HG03064 (cell line): Measurements from ENCODE around the gene PACRGL.
"Not testable (repeated sequence)": the region's sequence is repeated elsewhere in the genome, so short reads cannot be mapped to it uniquely, and the experiment has no call there.

Source experiments
- ATAC-seq: cut with Tn5 transposase; IDR thresholded peaks from one replicate; pipeline ENCODE4 v1.9.1; 2021; ENCODE audit warnings: low read depth; ENCODE audit not compliant: unreplicated experiment

Gene PACRGL

GRCh38 chr4:20723019-20723418, 22.8 kb downstream of the PACRGL start:
- ATAC-seq = no peak

- no peak for ATAC-seq
Measured at GRCh38 chr4:20723463-20723862, 23.2 kb downstream of the PACRGL start.

- no peak for ATAC-seq
Measured at GRCh38 chr4:20724915-20725314, 24.7 kb downstream of the PACRGL start.

GRCh38 chr4:20735931-20736330, 35.7 kb downstream of the PACRGL start:
- ATAC-seq = no peak

GRCh38 chr4:20746000-20746399, 45.7 kb downstream of the PACRGL start:
- ATAC-seq = not testable (repeated sequence)

- no peak for ATAC-seq
Measured at GRCh38 chr4:20752641-20753040, 52.4 kb downstream of the PACRGL start.

- no peak for ATAC-seq
Measured at GRCh38 chr4:20754036-20754435, 53.8 kb downstream of the PACRGL start.

- ATAC-seq = no peak
Measured at GRCh38 chr4:20760053-20760452, 59.8 kb downstream of the PACRGL start.

- no peak for ATAC-seq
Measured at GRCh38 chr4:20761382-20761781, 61.1 kb downstream of the PACRGL start.

- ATAC-seq = no peak
Measured at GRCh38 chr4:20761826-20762225, 61.6 kb downstream of the PACRGL start.

- ATAC-seq = no peak
Measured at GRCh38 chr4:20764366-20764992, 64.2 kb downstream of the PACRGL start.

GRCh38 chr4:20773144-20773997, 73.1 kb downstream of the PACRGL start:
- no peak for ATAC-seq

GRCh38 chr4:20778896-20779295, 78.6 kb downstream of the PACRGL start:
- ATAC-seq = no peak

- ATAC-seq = not testable (repeated sequence)
Measured at GRCh38 chr4:20783134-20783533, 82.9 kb downstream of the PACRGL start.

GRCh38 chr4:20787940-20788665, 87.8 kb downstream of the PACRGL start:
- no peak for ATAC-seq
